ENCODE results near the gene PAM16. TPM values are rescaled to one million over a fixed set of nuclear protein-coding genes. Genes with fewer than 3 reads are reported as not detected.
A peak's percentile ranks its signal among the peaks of the same experiment; 100 is the strongest.

PAM16 gene
- total and polyA plus RNA-seq, 2 experiments from 2014 or later = 71.8 to 72.5 TPM

DNA sequence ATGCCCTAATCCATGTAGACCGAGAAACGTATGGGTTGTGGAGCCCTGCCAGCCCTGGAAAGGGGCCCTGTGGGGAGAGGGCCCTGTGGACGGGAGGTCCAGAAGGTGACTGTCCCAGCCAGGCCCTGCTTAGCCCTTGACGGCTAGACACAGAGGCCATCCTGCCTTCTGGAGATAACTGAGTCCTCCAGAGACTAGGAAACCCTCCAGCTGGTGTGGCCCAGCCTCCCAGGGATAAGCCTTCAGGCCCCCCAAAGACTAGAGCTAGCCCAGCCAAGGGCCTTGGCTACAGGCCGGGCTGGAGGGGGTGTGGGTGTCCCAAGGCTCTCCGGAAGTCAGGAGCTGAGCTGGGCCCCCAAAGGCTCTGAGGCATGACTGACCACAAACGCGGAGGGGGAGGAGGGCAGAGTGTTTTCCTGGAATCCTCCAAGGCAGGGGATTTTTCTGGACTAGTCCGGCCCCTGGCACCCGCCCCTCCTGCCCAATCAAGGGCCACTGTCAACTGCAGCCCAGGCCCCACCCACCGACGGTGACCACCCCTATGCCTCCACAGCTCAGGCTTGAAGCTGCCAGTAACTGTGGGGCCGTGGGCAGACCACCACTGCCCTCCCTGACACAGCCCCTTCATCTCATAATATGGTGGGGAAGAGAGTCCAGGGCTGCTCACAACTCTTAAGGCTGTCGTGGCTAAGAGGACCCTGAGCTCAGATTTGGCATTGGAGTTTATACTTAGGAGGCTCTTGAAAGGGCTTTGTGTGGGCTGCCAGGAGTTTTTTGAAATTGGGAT lies 19.6 kb upstream of the PAM16 start:
- Histone ChIP-seq H3K36me3 (no peaks in the 10 kb centered on the region), H3K4me1 (ENCODE audit: low read depth) (peaks cover 33% of the 10 kb centered on the region), H3K9me3 (ENCODE audit: low read depth) (no peaks in the 10 kb centered on the region), H3K27me3 (no peaks in the 10 kb centered on the region), H3K4me3 (no peak overlapping the region), H3K27ac (peak overlapping the region; percentile 89)
- TF ChIP-seq, protein P1, sequence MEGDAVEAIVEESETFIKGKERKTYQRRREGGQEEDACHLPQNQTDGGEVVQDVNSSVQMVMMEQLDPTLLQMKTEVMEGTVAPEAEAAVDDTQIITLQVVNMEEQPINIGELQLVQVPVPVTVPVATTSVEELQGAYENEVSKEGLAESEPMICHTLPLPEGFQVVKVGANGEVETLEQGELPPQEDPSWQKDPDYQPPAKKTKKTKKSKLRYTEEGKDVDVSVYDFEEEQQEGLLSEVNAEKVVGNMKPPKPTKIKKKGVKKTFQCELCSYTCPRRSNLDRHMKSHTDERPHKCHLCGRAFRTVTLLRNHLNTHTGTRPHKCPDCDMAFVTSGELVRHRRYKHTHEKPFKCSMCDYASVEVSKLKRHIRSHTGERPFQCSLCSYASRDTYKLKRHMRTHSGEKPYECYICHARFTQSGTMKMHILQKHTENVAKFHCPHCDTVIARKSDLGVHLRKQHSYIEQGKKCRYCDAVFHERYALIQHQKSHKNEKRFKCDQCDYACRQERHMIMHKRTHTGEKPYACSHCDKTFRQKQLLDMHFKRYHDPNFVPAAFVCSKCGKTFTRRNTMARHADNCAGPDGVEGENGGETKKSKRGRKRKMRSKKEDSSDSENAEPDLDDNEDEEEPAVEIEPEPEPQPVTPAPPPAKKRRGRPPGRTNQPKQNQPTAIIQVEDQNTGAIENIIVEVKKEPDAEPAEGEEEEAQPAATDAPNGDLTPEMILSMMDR (IDR thresholded peaks at IDR 0.05; ENCODE audit: low read depth, low read length) = no peak
- DNase-seq (ENCODE audit: low read depth in 1 of 2, low spot score in 1 of 2) = peak in 1 of 2 donors; percentile 99

DNA sequence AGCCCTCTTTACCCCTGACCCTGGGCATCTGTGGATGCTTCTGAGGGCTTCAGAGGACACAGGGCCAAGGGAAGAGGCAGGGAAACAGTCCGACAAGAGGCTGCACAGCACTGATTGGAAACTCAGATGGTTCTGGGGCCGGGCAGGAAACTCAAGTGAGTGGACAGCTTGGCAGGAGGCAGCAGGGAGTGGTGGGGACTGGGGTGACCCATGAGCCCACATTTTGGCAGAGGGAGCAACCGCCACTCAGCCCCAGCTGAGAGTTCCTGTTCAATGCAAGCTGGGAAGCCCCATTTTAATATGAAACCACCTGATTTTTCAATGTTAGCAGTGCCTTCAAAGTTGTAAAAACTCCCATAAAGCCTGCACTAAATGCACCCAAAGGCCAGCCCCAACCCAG lies 19.0 kb upstream of the PAM16 start:
- no peaks in the 10 kb centered on the region for H3K36me3 ChIP-seq
- no peak for DNase-seq (ENCODE audit: low read depth in 1 of 2, low spot score in 1 of 2)
- peak overlapping the region; percentile 89 for H3K27ac ChIP-seq
- no peaks in the 10 kb centered on the region for H3K27me3 ChIP-seq
- peaks cover 33% of the 10 kb centered on the region for H3K4me1 ChIP-seq (ENCODE audit: low read depth)
- TF ChIP-seq, protein P1 (IDR thresholded peaks at IDR 0.05; ENCODE audit: low read depth, low read length) = no peak
- H3K9me3 ChIP-seq (ENCODE audit: low read depth) = no peaks in the 10 kb centered on the region
- no peak overlapping the region for H3K4me3 ChIP-seq

DNA sequence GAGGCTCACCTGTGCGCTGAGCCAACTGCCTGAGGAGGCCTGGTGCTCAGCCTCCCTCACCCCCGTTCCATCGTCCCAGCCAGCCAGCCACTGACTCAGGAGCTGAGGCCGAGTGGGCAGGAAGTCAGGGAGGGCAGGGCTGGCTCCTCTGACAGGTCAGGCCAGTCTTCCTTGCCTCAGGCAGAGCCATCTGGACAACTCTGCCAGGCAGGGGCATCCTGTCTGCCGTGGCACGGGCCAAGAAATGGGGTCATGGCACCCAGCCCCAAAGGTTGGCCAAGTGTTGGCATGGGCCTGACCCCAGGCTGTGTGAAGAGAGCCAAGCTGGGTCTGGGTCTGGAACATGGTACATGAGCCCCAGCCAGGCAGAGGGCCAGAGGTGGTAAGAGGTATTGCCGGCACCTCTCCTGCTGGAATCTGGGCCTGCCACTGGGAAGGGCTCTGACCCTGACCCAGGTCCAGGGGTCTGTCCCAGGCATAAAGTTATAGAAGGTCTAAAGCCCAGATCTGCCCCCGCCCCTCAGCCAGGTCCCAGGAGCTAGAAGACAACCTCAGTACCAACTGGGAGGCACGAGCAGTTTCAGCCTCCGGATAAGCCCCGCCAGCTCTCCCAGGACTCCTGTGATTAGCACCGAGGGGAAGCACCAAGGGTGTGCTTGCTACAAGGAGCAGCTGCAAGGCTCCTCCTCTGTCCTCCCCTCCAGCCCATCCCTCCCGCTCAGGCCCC lies 18.0 kb upstream of the PAM16 start:
- TF ChIP-seq, protein P1 (IDR thresholded peaks at IDR 0.05; ENCODE audit: low read depth, low read length) = no peak
- DNase-seq (ENCODE audit: low read depth in 1 of 2, low spot score in 1 of 2) = no peak
- no peak overlapping the region for H3K4me3 ChIP-seq
- H3K9me3 ChIP-seq (ENCODE audit: low read depth) = no peaks in the 10 kb centered on the region
- no peaks in the 10 kb centered on the region for H3K36me3 ChIP-seq
- H3K4me1 ChIP-seq (ENCODE audit: low read depth) = peaks cover 26% of the 10 kb centered on the region
- H3K27me3 ChIP-seq = no peaks in the 10 kb centered on the region
- H3K27ac ChIP-seq = peak overlapping the region; percentile 89

DNA sequence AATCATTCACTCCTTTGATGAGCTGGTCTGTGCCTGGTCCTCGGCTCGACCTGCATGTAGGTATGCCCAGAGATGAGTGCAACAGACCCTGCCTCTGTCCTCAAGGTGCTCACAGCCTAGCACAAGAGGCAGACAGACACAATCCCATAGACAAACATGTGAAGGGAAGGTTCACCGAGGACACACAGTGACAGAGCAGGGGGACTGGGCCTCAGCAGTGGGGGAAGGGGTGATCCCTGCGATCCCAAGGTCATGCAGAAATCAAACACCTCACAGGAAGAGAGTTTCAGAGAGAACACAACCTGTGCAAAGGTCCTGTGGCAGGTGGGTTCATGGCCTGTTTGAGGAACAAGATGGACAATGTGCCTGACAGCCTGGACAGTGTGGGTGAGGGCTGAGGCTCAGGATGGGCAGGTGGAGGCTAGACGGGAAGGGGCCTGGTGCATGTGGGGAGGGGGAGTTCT lies 16.3 kb upstream of the PAM16 start:
- Histone ChIP-seq H3K4me1 (ENCODE audit: low read depth) (peaks cover 13% of the 10 kb centered on the region), H3K36me3 (no peaks in the 10 kb centered on the region), H3K27me3 (no peaks in the 10 kb centered on the region), H3K27ac (no peak overlapping the region), H3K4me3 (no peak overlapping the region), H3K9me3 (ENCODE audit: low read depth) (no peaks in the 10 kb centered on the region)
- DNase-seq (ENCODE audit: low read depth in 1 of 2, low spot score in 1 of 2) = no peak
- TF ChIP-seq, protein P1 (IDR thresholded peaks at IDR 0.05; ENCODE audit: low read depth, low read length) = no peak

DNA sequence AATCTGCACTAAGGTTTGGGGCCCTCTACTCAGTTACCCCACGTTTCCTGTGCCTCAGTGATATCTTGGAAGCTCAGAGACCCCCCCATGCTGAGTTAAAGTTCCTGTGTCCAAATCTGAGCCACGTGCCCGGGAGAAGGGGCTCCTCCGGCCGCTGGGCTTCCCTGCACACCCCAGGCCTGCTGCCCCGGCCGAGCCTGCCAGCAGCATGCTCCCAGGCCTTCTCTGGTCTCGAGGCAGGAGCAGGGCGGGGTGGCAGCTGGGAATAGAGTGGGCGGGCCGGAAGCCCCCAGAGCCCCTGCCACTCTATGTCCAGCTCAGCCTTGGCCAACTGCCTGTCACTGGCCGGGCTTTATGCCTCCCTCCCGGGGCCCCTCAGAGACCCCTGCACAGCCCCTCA lies 14.9 kb upstream of the PAM16 start:
- H3K4me3 ChIP-seq = no peak overlapping the region
- H3K27ac ChIP-seq = no peak overlapping the region
- no peaks in the 10 kb centered on the region for H3K36me3 ChIP-seq
- no peaks in the 10 kb centered on the region for H3K27me3 ChIP-seq
- TF ChIP-seq, protein P1 (IDR thresholded peaks at IDR 0.05; ENCODE audit: low read depth, low read length) = no peak
- DNase-seq (ENCODE audit: low read depth in 1 of 2, low spot score in 1 of 2) = no peak
- no peaks in the 10 kb centered on the region for H3K9me3 ChIP-seq (ENCODE audit: low read depth)
- peaks cover 9% of the 10 kb centered on the region for H3K4me1 ChIP-seq (ENCODE audit: low read depth)
